A673 (cell line): Measurements from ENCODE around the gene PSD. TPM values are rescaled to one million over a fixed set of nuclear protein-coding genes. Genes with fewer than 3 reads are reported as not detected.

Experiments
- BruUV-seq: library from RNA; stranded (reverse); fragments of 400-500 nt; replicated peaks from 2 replicates; lab custom pipeline; 2021; lab: Mats Ljungman, UMichigan
- CTCF ChIA-PET: fragments of 300-600 bp; sonication (Branson Sonifier 250); formaldehyde crosslinking; loops from one replicate; lab custom pipeline; 2022; ENCODE audit warnings: antibody characterized with exemption; lab: Charles Lee
- POLR2A ChIA-PET: fragments of 300-600 bp; sonication (Branson Sonifier 250); formaldehyde crosslinking; loops from one replicate; lab custom pipeline; 2022; ENCODE audit warnings: antibody characterized with exemption; ENCODE audit not compliant: low non-redundant PET; lab: Charles Lee
- DNase-seq: peaks from one replicate; pipeline ENCODE4 v3.0.0-alpha.2; 2015; ENCODE audit warnings: low spot score
- H3K27ac ChIP-seq: fragments of 200-600 bp; sonication (generic); 2 replicates; pipeline ENCODE4 v1.5.1; 2016; ENCODE audit warnings: mixed run types, low read depth, mild to moderate bottlenecking, mixed read lengths, antibody characterized with exemption, low read length; ENCODE audit not compliant: poor library complexity, severe bottlenecking
- H3K27me3 ChIP-seq: fragments of 200-600 bp; sonication (generic); replicated peaks from 2 replicates; pipeline ENCODE4 v1.6.1; 2017; ENCODE audit warnings: mixed run types, low read depth, mild to moderate bottlenecking, mixed read lengths, antibody characterized with exemption, low read length; ENCODE audit not compliant: insufficient read depth, poor library complexity
- H3K36me3 ChIP-seq: fragments of 200-600 bp; sonication (generic); 2 replicates; pipeline ENCODE4 v1.6.1; 2016; ENCODE audit warnings: mixed run types, mild to moderate bottlenecking, mixed read lengths, antibody characterized with exemption, low read length; ENCODE audit not compliant: insufficient read depth, poor library complexity, severe bottlenecking
- H3K4me1 ChIP-seq: fragments of 200-600 bp; sonication (generic); 2 replicates; pipeline ENCODE4 v1.6.1; 2017; ENCODE audit warnings: mixed run types, mild to moderate bottlenecking, mixed read lengths, antibody characterized with exemption, low read length; ENCODE audit not compliant: insufficient read depth, poor library complexity, severe bottlenecking
- H3K4me3 ChIP-seq: fragments of 200-600 bp; sonication (generic); 2 replicates; pipeline ENCODE4 v1.5.1; 2016; ENCODE audit warnings: low read depth, mixed run types, mild to moderate bottlenecking, mixed read lengths, low read length; ENCODE audit not compliant: poor library complexity, severe bottlenecking
- H3K9me3 ChIP-seq: fragments of 200-600 bp; sonication (generic); 2 replicates; pipeline ENCODE4 v1.6.1; 2016; ENCODE audit warnings: mixed run types, low read depth, mild to moderate bottlenecking, mixed read lengths, antibody characterized with exemption, low read length; ENCODE audit not compliant: poor library complexity, severe bottlenecking
- CTCF ChIP-seq: fragments of 300-800, 200-600 bp; sonication (generic); conservative IDR thresholded peaks from 2 replicates; pipeline ENCODE4 v1.5.1; 2017; ENCODE audit warnings: low read depth, mild to moderate bottlenecking, antibody characterized with exemption, low read length, moderate library complexity, mixed read lengths
- EZH2 ChIP-seq: fragments of 200-600 bp; sonication (generic); IDR thresholded peaks from 2 replicates; pipeline ENCODE4 v1.6.1; 2017; ENCODE audit warnings: borderline replicate concordance, low read depth, mild to moderate bottlenecking, mixed read lengths, antibody characterized with exemption, low read length; ENCODE audit not compliant: poor library complexity, severe bottlenecking
- intact Hi-C: fragments of 100-400 bp; cut with micrococcal nuclease; formaldehyde crosslinking; loops from one replicate; pipeline ENCODE4 v1.10.0; 2022; ENCODE audit not compliant: unreplicated experiment
- total RNA-seq: library from RNA; stranded (reverse); gene quantifications from 2 replicates; pipeline ENCODE4 v1.2.3, GENCODE V29; 2021

The PSD gene
- total RNA-seq, 1 experiment from 2014 or later: 5.8 TPM

- DNase-seq: no peak
- Histone ChIP-seq H3K4me3 (no peak overlapping the region), H3K27ac (no peak overlapping the region), H3K9me3 (no peaks in the 10 kb centered on the region), H3K4me1 (peaks cover 9% of the 10 kb centered on the region), H3K27me3 (no peaks in the 10 kb centered on the region), H3K36me3 (no peaks in the 10 kb centered on the region)
- ChIA-PET CTCF (interaction anchor here (1.0 to 1.7 kb wide), 2 partner anchors 9 to 171 kb away, joined by 3 read pairs; no protein-coding TSS in a partner anchor), POLR2A (no interaction called here)
- intact Hi-C loops: no loop called here
- no peak for TF ChIP-seq CTCF
- no peak for TF ChIP-seq EZH2
- no TSS peak for BruUV-seq
Observed at GRCh38 chr10:102400598-102401341, 17.8 kb downstream of the PSD start.

- TF ChIP-seq EZH2: no peak
- no peak for TF ChIP-seq CTCF
- H3K4me1 ChIP-seq: peaks cover 9% of the 10 kb centered on the region
- ChIA-PET POLR2A (interaction anchor here (0.6 kb wide), 1 partner anchor 41 kb away, joined by 3 read pairs; no protein-coding TSS in a partner anchor), CTCF (interaction anchor here (0.6 to 1.7 kb wide), 4 partner anchors 10 to 182 kb away, joined by 3 to 6 read pairs (median 4); no protein-coding TSS in a partner anchor)
- intact Hi-C loops: no loop called here
- no peaks in the 10 kb centered on the region for H3K27me3 ChIP-seq
- no TSS peak for BruUV-seq
- DNase-seq: no peak
- H3K27ac ChIP-seq: no peak overlapping the region
- no peaks in the 10 kb centered on the region for H3K9me3 ChIP-seq
- H3K36me3 ChIP-seq: no peaks in the 10 kb centered on the region
- peak overlapping the region; percentile 65 for H3K4me3 ChIP-seq
Observed at GRCh38 chr10:102400076-102400475, 18.5 kb downstream of the PSD start.

GRCh38 chr10:102399217-102400021 lies 19.2 kb downstream of the PSD start:
- no peaks in the 10 kb centered on the region for H3K36me3 ChIP-seq
- POLR2A ChIA-PET: interaction anchor here (0.6 kb wide), 1 partner anchor 41 kb away, joined by 3 read pairs; no protein-coding TSS in a partner anchor
- peak overlapping the region; percentile 65 for H3K4me3 ChIP-seq
- BruUV-seq: no TSS peak
- peak overlapping the region; percentile 86 for H3K27ac ChIP-seq
- intact Hi-C loops: loop anchor here (5.0 to 10.0 kb wide), 3 partner anchors 167 to 245 kb away; partner anchors contain the start of gene TRIM8
- DNase-seq: peak; percentile 89
- peak; percentile 97 for TF ChIP-seq CTCF
- no peak for TF ChIP-seq EZH2
- no peaks in the 10 kb centered on the region for H3K27me3 ChIP-seq
- H3K4me1 ChIP-seq: peaks cover 9% of the 10 kb centered on the region
- no peaks in the 10 kb centered on the region for H3K9me3 ChIP-seq
- CTCF ChIA-PET: interaction anchor here (0.6 to 1.7 kb wide), 10 partner anchors 10 to 184 kb away, joined by 3 to 7 read pairs (median 4); partner anchors contain the start of gene ELOVL3
